Coronary artery (tissue), 2 donors: ENCODE data around the gene KRTAP13-4.

ENCODE experiments used
- DNase-seq: peaks from one replicate; pipeline ENCODE4 v3.0.0-alpha.2; 2017; ENCODE audit warnings: low spot score
- H3K27ac ChIP-seq, 2 donors: fragments of 200-600 bp; sonication (generic); one replicate each; pipeline ENCODE4 v1.5.1; 2016 to 2019
- H3K4me3 ChIP-seq: fragments of 200-600 bp; sonication (generic); 2 replicates; pipeline ENCODE4 v1.5.1; 2016; ENCODE audit warnings: mild to moderate bottlenecking, moderate library complexity
- TF ChIP-seq, protein P1 (sequence below): fragments of 200-600 bp; sonication (generic); IDR thresholded peaks from one replicate; pipeline ENCODE4 v1.5.1; 2019; ENCODE audit warnings: antibody characterized with exemption

KRTAP13-4 gene

DNA sequence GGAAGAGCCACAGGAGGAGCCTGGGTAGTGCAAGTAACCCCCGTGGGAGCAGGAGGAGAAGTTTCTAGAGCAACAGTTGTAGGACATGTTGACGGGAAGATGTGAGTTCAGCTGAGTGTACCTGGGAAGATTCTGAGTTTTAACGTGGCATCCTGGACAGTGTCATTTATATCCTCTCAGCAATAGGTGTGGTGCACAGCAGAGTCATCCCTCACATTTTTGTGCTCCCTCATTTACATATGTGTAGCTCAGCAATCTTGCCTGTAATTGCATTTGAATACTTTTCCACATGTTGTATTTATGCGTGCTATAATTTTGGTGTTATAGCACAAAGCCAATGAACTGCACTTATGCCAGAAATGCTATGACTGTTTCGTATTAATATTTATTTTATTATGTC is 4.2 kb upstream of the KRTAP13-4 start, which contains the start of gene KRTAP13-3:
Gene KRTAP13-3, minus strand, starts transcription at position 101 of the 400 bp plus-strand sequence. Its CDS starts 14 bp downstream, at position 87.
- TF ChIP-seq, protein P1, sequence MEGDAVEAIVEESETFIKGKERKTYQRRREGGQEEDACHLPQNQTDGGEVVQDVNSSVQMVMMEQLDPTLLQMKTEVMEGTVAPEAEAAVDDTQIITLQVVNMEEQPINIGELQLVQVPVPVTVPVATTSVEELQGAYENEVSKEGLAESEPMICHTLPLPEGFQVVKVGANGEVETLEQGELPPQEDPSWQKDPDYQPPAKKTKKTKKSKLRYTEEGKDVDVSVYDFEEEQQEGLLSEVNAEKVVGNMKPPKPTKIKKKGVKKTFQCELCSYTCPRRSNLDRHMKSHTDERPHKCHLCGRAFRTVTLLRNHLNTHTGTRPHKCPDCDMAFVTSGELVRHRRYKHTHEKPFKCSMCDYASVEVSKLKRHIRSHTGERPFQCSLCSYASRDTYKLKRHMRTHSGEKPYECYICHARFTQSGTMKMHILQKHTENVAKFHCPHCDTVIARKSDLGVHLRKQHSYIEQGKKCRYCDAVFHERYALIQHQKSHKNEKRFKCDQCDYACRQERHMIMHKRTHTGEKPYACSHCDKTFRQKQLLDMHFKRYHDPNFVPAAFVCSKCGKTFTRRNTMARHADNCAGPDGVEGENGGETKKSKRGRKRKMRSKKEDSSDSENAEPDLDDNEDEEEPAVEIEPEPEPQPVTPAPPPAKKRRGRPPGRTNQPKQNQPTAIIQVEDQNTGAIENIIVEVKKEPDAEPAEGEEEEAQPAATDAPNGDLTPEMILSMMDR = no peak
- DNase-seq = no peak
- H3K4me3 ChIP-seq = no peak within 1 kb of the TSS

DNA sequence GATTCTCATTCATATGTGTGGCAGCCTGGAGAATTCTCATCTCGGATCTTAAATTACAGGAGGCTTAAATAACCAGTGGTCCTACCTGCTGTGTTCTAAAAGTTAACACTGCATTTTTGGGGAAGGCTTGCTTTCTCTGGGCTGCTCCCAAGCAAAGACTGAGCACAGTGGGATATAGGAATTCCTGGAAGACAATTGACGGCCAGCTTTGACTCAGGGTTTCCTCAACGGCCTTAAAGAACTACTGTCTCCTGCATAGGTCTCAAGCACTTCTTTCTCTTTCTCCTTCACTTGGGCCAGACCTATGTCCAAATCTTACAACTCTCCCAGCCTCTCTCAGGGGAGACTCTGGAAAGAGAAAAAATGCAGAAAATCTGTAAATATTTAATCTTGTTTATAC is 3.3 kb upstream of the KRTAP13-4 start:
- TF ChIP-seq, protein P1 = no peak
- Histone ChIP-seq H3K27ac (no peak overlapping the region), H3K4me3 (no peak overlapping the region)
- DNase-seq = no peak

More for the DNA sequence above, 4.2 kb upstream of the KRTAP13-4 start, which contains the start of gene KRTAP13-3:
- no peak within 1 kb of the TSS for H3K27ac ChIP-seq

DNA sequence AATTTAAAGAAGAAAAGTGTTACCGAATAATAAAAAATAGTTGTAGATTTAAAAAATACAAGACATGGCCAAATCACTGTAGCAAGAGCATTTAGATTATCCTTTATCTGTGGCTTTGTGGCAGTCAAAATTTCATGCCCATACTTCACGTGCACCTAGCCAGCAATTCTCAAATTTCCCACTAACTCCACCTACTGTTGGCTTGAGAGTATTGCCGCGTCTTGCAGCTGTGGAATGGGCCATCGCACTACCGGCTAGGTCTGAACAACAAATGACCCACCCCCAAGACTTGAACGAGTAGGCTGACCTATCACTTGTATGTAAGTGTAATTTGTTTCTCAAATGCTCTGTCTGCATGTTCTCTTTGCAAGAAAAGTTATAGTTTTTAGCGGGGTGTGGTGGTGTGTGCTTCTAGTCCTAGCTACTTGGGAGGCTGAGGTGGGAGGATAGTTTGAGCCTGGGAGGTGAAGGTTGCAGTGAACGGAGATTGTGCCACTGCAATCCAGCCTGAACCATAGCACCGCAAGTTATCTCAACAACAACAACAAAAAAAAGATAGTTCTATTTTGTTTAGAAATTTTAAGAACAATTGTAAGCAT is 4.1 kb downstream of the KRTAP13-4 start:
- no peak overlapping the region for H3K27ac ChIP-seq
- H3K4me3 ChIP-seq = no peak overlapping the region
- TF ChIP-seq, protein P1 = peak; percentile 47
- DNase-seq = no peak

DNA sequence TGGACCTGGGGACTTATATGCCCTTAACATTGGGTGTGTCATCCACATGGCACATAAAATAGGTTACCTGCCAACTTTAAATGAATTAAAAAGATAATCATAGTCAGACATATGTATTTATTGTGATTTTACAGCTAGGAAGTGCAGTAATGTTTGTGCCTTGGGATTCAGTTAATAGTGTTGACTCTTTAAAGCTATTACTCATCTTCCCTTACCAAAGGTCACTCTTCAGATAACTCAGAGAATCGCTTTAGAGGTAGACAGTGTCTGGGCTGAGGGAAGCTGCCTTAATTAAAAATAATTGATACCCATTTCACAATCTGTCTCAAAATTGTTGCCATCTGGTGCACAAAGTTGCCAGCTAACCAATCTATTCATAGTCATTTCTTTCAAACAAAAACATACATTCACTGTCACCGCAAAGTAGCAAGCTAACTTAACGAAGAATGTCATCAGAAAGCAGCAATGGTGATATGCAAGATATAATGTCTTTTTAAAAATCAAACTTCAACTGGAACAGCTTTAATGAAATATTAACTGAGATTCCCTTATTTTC is 7.1 kb downstream of the KRTAP13-4 start:
- Histone ChIP-seq H3K4me3 (no peak overlapping the region), H3K27ac (no peak overlapping the region)
- TF ChIP-seq, protein P1 = no peak
- DNase-seq = no peak

DNA sequence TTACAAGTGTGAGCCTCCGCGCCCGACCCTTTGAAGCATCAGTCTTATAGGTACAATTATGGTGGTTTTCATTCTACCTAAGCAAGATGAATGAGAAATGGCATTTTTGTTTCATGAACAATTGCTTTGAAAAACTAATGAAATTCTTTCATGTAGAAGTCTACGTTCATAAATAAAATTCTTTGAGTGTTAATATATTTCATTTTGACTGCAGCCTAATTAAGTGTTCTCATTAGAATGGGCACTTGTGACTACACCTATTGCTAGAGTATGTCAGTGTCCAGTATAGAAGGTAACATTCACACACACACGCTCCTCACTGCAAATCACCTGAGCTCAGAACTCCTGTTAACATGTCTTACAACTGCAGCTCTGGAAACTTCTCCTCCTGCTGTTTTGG is 10.0 kb downstream of the KRTAP13-4 start, which contains the start of gene KRTAP15-1:
Gene KRTAP15-1, plus strand, starts transcription at position 301 of the 400 bp plus-strand sequence. Its CDS starts 53 bp downstream, at position 354.
- no peak within 1 kb of the TSS for H3K27ac ChIP-seq
- TF ChIP-seq, protein P1 = no peak
- no peak for DNase-seq
- no peak within 1 kb of the TSS for H3K4me3 ChIP-seq

DNA sequence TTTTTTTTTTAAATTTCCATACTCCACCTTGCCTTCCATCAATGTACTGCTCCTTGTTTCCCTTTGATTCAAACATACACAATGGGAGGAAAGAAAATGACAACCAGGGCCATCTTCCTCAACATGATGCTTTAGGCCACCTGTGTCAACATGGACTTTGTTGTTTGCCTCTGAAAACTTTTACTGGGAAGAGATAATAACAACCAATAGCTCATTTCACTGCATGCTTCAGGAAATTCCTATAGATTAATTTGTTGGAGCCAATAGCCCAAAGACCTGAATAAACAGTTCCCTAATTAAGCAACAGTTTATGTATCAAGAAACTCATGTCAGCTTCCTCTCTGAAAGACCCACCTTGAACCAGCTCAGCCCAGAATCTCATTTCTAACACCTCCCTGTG is 13.2 kb downstream of the KRTAP13-4 start:
- DNase-seq = no peak
- TF ChIP-seq, protein P1 = no peak
- no peak overlapping the region for H3K27ac ChIP-seq
- no peak overlapping the region for H3K4me3 ChIP-seq

DNA sequence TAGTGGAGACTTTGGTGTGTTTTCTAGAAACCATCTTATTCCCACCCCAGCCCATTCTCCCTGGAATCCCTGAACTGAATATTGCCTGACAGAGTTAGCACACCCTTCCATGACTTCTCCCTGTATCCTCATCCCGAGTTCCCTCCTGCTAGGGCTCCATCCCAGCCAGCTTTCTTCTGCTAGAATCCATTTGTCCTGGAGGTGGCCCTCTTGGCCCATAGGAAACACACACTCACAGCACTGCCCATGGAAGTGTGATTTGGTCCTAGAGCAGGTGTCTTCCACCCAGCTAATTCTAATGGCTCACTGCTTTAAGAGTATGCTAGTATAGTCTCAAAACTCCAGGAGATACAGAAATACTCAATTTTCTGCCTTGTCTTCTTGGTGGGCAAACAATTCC is 14.2 kb downstream of the KRTAP13-4 start:
- TF ChIP-seq, protein P1 = no peak
- no peak overlapping the region for H3K27ac ChIP-seq
- no peak for DNase-seq
- H3K4me3 ChIP-seq = no peak overlapping the region
